H4 (cell line): ENCODE measurements around the gene POGZ. TPM values are rescaled to one million over a fixed set of nuclear protein-coding genes. Genes with fewer than 3 reads are reported as not detected.
"Not testable (repeated sequence)": the region's sequence is repeated elsewhere in the genome, so short reads cannot be mapped to it uniquely, and the experiment has no call there.

Experiments
- DNase-seq: peaks from one replicate; pipeline ENCODE4 v3.0.0-alpha.2; 2015; ENCODE audit warnings: low spot score
- total RNA-seq: library from RNA; depleted of rRNA; stranded (reverse); fragments of >200 nt; shearing (Covaris generic); gene quantifications from 2 replicates; pipeline ENCODE4 v1.2.3, GENCODE V29; 2014

The POGZ gene
- total RNA-seq, 1 experiment from 2014 or later = 16.6 TPM

GRCh38 chr1:151478140-151478812 is 19.0 kb upstream of the POGZ start:
- DNase-seq = no peak

- DNase-seq = no peak
Measured at GRCh38 chr1:151477066-151477465, 17.8 kb upstream of the POGZ start.

GRCh38 chr1:151476083-151476482 is 16.8 kb upstream of the POGZ start:
- peak; percentile 49 for DNase-seq

- no peak for DNase-seq
Measured at GRCh38 chr1:151475175-151475574, 15.9 kb upstream of the POGZ start.

- no peak for DNase-seq
Measured at GRCh38 chr1:151474745-151475144, 15.5 kb upstream of the POGZ start.

GRCh38 chr1:151472856-151473731 is 13.8 kb upstream of the POGZ start:
- DNase-seq = no peak

GRCh38 chr1:151465026-151465425 is 5.7 kb upstream of the POGZ start:
- no peak for DNase-seq

GRCh38 chr1:151461694-151462093 is 2.4 kb upstream of the POGZ start:
- no peak for DNase-seq

- peak; percentile 59 for DNase-seq
Measured at GRCh38 chr1:151458802-151459330, 428 bp downstream of the POGZ start.

GRCh38 chr1:151457911-151458801 is 1.1 kb downstream of the POGZ start:
- DNase-seq = peak; percentile 80

GRCh38 chr1:151455966-151456365 is 3.3 kb downstream of the POGZ start:
- DNase-seq = no peak

GRCh38 chr1:151455231-151455630 is 4.1 kb downstream of the POGZ start:
- no peak for DNase-seq

GRCh38 chr1:151447696-151448095 is 11.6 kb downstream of the POGZ start:
- DNase-seq = no peak

- no peak for DNase-seq
Measured at GRCh38 chr1:151444783-151445177, 14.5 kb downstream of the POGZ start.

- peak; percentile 76 for DNase-seq
Measured at GRCh38 chr1:151443846-151444782, 15.2 kb downstream of the POGZ start.

GRCh38 chr1:151437396-151437795 is 21.9 kb downstream of the POGZ start:
- DNase-seq = not testable (repeated sequence)

GRCh38 chr1:151436985-151437384 is 22.3 kb downstream of the POGZ start:
- no peak for DNase-seq

- DNase-seq = no peak
Measured at GRCh38 chr1:151435174-151435573, 24.1 kb downstream of the POGZ start.

GRCh38 chr1:151433827-151434226 is 25.5 kb downstream of the POGZ start:
- not testable (repeated sequence) for DNase-seq

GRCh38 chr1:151428068-151428467 is 31.2 kb downstream of the POGZ start:
- DNase-seq = no peak

- DNase-seq = no peak
Measured at GRCh38 chr1:151425103-151425502, 34.2 kb downstream of the POGZ start.
